ELF-1 (cell line): ENCODE results near the gene MIF4GD.

Source experiments
- DNase-seq: peaks from one replicate; pipeline ENCODE4 v3.0.0-alpha.2; 2016; ENCODE audit warnings: low read depth, low spot score

Gene MIF4GD

DNA sequence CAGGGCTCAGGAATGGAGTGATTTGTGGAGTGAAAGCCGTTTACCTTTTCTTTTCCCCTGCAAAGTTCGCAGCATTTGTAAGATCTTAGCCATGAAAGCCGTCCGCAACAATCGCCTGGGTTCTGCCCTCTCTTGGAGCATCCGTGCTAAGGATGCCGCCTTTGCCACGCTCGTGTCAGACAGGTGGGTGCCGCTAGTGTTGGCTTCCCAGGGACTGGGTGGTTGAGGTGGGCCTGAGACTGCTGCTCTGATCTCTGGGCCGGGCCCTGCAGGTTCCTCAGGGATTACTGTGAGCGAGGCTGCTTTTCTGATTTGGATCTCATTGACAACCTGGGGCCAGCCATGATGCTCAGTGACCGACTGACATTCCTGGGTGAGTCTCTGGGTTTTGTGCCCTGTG lies 38.2 kb downstream of the MIF4GD start:
- DNase-seq: no peak

DNA sequence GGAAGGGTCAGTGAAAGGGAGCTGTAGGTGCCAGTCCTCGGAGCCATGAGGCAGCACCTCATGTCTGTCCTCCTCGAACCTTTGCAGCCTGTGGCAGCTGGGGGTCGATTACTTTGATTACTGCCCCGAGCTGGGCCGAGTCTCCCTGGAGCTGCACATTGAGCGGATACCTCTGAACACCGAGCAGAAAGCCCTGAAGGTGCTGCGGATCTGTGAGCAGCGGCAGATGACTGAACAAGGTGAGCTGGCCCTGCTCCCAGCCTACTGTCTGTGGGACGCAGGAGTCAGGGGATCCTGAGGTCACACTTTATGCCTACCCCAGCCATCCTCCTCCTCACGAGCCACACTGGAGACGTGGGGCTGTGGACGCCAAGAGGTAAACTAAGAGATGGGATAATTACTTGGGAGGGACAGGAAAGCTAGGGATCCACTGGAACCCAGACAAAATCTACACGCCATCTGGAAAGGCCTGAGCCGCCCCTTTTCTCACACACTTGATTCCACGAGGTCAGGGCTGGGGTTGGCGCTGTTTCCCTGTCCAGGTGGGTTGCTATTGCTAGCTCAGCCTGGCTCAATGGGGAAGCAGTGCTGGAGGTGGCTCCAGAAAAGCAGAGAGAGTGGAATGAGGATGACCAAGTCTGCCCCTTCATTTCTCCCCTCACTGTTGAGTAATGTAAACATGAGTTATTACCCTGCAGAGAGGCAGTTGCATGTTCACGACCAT lies 39.1 kb downstream of the MIF4GD start:
- no peak for DNase-seq

DNA sequence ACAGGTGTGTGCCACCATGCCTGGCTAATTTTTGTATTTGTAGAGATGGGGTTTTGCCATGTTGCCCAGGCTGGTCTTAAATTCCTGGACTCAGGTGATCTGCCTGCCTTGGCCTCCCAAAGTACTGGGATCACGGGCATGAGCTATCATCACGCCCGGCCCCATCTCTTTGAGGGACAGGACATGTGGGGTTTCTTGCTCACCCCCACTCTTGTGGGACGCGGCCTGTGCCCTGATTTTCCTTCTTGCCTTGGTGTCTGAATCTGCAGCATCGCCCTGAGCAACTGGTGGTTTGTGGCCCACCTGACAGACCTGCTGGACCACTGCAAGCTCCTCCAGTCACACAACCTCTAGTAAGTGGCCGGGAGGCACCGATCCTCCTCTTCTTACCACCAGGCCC lies 40.0 kb downstream of the MIF4GD start:
- no peak for DNase-seq

DNA sequence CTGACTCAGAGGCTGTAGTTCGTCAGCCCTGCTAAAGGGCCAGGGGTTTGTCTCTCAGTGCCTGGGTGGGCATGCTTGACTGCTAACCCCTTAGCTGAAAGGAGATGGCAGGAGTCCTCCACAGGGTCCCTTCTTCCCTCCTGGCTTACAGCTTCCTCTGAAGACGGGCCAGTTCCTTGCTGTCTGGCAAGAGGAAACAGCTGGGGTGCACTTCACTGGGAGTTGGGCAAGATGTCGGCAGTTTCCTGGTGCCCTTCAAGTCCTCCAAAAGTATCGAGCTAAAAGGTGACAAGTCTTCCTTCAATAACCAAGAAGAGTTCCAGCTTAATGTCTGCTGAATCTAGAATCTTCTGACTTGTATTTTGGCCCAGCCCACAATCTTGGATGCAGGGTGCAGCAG lies 42.2 kb downstream of the MIF4GD start:
- no peak for DNase-seq

DNA sequence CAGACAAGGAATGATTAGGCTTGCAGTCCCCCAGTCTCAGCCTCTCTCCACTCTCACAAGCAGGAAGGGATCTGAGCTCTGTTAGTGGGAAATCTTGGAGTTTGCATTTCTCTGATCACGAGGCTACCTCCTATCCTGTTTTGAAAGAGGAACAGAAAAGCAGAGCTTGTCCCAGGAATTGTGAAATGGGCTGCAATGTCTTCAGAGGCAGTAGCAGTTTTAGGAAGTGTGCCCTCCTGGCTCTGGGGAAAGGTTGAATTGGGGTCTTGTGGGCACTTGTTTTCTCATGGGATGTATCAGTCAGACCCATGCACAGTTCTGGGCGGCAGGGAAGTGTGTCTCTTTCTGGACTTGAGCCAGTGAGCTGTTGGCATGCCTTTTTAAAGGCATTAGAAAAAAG lies 42.7 kb downstream of the MIF4GD start:
- DNase-seq: no peak

DNA sequence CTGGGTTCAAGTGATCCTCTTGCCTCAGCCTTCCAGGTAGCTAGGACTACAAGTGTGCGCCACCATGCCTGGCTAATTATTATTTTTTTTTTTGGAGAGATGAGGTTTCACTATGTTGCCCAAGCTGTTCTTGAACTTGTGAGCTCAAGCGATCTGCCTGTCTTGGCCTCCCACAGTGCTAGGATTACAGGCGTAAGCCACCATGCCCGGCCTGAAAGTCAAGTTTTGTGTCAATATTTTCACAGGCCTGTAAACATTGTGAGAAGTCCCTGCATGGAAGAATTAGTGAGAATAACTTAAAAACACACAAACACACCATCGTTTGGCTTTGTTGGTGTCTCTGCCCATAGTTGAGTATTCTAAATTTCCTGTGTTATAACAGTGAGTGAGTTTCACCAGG lies 43.3 kb downstream of the MIF4GD start:
- no peak for DNase-seq

DNA sequence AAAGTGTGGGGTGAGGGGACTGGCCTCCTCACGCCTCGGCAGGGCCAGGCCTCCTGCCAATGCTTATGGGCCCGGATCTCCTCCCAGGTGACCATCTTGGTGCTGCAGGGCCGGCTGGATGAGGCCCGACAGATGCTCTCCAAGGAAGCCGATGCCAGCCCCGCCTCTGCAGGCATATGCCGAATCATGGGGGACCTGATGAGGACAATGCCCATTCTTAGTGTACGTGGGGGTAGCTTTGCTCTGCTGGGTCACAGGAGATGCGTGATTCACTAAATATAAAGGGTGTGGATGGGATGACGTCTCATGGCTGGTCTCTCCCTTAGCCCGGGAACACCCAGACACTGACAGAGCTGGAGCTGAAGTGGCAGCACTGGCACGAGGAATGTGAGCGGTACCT lies 46.0 kb downstream of the MIF4GD start:
- no peak for DNase-seq

DNA sequence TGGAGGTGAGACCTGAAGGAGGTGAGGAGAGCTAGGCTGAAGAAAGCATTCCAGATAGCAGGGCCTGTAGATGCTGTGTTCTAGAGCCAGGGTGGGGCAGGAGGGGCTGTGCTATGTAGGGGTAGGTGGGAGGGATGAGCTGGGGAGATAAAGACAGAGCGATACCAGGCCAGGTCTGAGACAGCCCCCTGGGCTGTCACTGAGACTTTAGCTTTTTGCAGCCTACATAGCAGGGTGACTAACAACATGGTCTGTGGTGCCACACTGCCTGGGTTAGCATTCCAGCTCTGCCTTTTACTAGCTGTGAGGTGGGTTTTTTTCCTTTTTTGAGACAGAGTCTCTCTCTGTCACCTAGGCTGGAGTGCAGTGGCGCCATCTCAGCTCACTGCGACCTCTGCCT lies 51.2 kb downstream of the MIF4GD start:
- DNase-seq: no peak

DNA sequence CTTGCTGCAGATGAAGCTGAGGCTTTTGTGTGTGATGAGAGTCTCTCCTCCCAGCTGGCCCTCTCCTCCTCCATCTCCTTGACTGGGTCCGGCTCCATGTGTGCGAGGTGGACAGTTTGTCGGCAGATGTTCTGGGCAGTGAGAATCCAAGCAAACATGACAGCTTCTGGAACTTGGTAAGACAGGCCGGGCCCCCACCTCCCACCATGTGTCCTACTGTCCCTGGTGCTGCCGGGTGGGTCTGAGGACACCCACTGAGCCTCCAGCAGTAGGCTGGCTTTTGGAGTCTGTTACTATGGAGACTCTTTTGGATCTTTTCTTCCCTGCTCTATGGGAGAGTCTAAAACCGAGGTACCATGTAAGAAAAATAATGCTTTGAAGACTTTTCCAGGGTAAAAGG lies 52.9 kb downstream of the MIF4GD start:
- DNase-seq: no peak
